ENCODE data around the gene MRGPRX1. TPM values are rescaled to one million over a fixed set of nuclear protein-coding genes. Genes with fewer than 3 reads are reported as not detected.
"Not testable (repeated sequence)": the region's sequence is repeated elsewhere in the genome, so short reads cannot be mapped to it uniquely, and the experiment has no call there.

The MRGPRX1 gene
- total RNA-seq, result not detected

DNA sequence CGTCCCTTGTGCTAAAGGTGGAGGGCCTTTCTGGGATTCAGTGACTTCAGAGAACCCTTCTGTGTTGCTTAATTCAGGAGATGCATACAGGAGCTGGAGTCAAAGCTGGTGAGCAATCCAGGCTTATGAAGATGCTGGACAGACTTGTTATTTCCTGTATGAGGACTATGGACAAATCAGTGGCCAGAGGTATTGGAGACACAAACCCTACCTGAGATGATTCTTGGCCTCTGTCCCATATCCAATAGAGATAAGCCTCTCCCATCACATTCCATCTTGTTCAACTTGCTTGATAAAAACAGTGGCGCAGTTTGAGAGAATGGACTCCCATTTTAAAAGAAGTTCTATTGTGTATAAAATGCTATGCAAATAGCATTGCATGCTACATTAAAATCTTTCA is at the start of gene MRGPRX1:
TSS of gene MRGPRX1 (minus strand) at position 101 of the 400 bp plus-strand sequence. CDS start 4,630 bp downstream, outside the sequence.
- no peak for DNase-seq (ENCODE audit: low spot score)

DNA sequence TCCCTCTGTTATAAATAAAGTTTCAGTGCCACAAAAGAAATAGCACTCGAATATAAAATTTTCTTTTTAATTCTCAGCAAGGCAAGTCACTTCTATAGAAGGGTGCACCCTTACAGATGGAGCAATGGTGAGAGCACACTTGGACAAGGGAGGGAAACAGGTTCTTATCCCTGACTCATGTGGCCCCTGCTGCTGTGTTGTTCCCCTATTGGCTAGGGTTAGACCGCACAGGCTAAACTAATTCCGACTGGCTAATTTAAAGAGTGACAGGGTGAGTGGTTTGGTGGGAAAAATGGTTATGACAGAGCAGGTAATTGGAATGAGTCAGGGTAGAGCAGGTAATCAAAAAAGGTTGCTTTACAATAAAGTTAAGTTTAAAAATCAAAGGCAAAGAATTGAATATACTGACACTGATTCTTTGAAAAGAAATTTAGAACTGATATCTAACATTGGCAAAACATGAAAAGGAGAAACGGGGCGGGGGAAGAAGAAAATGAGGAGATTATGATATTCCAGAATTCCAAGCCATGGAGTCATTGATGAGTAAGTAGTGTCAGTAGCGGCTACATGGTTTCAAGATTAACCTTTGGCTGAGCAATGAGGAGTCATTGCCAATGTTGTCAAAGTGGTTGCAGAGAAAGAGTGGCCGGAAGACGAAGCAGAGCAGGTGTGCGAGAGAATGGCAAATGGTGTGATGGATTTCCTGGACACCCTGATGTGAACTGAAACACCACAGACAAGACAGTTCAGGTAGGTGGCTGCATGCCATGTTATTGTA is 48.4 kb upstream of the MRGPRX1 start:
- no peak for DNase-seq (ENCODE audit: low spot score)

DNA sequence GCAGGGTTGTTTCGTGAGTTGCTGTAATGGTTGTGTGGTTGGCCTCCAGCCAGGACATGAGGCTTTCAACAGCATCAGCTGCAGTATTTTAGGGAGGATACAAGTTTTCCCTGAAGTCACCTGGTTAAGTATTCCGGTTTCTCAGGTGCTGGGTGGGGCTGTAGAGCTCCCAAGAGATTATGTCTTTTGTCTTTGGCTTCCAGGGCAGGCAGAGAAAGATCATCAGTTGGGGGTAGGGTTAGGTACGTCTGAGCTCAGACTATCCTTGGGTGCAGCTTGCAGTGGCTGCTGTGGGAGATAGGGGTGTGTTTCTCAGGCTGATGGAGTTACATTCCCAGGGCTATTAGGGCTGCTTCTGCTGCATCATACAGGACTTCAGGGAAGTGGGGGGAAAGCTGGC is 47.5 kb upstream of the MRGPRX1 start:
- no peak for DNase-seq (ENCODE audit: low spot score)

DNA sequence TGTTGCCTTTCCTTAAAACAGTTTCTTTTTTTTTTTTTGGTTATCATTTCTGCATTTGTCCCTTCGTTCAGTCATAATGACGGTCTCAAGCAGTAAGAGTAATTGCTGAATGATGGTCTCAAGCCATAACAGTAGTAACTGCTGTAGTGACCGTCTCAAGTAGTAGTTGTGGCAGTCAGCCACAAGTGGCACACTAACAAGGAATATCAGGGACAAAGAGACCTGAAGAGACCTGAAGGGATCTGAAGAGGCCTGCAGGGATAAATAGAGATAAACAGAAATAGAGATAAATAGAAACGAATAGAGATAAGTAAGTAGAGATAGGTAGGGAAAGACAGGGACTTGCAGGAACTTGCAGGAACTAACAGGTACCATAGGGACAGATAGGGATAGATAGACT is 42.7 kb upstream of the MRGPRX1 start:
- no peak for DNase-seq (ENCODE audit: low spot score)

DNA sequence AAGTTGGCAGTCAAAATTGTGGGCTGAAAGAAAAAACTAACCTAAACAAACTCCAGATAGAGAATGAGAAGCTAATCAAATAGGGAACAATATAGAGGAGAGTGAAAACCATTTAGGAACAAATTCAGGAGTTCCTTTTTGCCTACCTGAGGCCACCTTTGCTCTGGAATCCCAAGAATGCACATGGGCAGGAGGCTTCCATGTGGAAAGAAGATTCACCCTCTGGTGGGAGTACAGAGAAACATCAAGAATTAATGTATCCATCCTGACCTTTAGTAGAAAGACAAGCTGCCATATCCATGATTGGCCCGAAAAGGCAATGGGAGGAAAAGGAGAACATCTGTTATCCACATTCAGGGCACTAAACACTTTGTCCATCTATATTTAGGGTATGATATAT is 35.0 kb upstream of the MRGPRX1 start:
- DNase-seq (ENCODE audit: low spot score), result no peak

DNA sequence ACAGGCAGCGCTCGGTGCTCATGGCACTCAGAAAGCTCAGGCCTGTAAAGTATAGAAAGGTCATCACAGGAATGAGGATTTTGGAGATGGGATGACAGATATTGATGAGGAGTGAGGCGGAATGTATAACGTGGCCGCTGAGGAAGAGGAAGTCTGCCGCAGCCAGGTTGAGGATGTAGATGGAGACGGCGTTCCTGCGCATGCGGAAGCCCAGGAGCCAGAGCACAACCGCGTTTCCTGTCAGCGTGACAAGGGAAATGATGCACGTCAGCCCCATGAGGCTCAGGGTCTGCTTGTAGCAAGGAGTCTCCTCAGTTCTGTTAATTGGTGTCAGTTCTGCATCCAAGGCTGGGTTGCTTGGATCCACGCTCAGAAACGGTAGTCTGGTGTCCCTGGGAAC is 33.1 kb upstream of the MRGPRX1 start:
- no peak for DNase-seq (ENCODE audit: low spot score)

DNA sequence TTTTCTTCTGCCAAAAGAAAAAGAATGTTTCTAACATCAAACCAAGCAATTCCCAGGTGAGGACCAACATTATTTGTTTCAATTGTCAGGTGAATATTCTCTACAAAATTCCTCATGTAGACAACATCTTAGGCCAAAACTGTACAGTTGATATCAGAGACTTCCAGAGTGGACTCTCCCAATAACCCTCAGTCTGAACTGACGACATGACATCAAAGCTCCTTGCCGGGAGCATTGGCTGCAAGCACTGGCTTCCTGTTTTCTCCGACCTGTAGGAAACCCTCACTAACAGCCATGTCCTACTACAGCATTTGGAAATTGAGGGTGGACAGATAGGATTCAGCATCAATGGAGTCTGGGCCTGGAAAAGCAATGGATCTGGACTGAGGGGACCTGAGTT is 30.5 kb upstream of the MRGPRX1 start:
- no peak for DNase-seq (ENCODE audit: low spot score)

DNA sequence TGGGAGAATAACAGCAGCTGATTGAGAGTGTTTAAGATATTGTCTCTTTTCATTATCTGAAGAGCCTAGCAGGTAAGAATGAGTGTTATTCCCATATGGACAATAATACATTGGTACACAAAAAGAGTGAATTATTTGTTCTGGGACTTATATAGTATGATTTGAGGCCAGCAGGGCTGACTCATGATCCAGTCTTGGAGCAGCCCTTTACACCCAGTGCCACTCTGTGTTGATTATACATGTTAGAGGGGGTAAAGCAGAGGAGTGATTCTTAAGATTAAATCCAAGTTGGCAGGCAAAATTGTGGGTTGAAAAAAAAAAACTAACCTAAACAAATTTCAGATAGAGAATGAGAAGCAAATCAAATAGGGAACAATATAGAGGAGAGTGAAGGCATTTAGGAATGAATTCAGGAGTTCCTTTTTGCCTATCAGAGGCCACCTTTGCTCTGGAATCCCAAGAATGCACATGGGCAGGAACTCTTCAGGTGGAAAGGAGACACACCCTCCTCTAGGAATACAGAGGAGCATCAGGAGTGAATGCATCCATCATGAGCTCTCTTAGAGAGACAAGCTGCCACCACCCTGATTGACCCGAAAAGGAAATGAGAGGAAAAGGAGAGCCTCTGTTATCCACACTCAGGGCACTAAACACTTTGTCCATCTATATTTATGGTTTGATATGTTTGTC is 19.2 kb upstream of the MRGPRX1 start:
- DNase-seq (ENCODE audit: low spot score), result no peak

DNA sequence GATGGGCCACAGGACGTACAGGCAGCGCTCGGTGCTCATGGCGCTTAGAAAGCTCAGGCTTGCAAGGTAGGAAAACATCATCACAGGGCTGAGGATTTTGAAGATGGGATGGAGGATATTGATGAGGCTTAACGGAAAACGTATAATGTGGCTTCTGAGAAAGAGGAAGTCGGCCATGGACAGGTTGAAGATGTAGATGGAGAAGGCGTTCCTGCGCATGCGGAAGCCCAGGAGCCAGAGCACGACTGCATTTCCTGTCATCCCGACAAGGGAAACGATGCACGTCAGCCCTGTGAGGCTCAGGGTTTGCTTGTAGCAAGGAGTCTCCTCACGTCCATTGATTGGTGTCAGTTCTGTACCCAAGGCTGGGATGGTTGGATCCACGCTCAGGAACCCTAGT is 17.4 kb upstream of the MRGPRX1 start:
- no peak for DNase-seq (ENCODE audit: low spot score)

DNA sequence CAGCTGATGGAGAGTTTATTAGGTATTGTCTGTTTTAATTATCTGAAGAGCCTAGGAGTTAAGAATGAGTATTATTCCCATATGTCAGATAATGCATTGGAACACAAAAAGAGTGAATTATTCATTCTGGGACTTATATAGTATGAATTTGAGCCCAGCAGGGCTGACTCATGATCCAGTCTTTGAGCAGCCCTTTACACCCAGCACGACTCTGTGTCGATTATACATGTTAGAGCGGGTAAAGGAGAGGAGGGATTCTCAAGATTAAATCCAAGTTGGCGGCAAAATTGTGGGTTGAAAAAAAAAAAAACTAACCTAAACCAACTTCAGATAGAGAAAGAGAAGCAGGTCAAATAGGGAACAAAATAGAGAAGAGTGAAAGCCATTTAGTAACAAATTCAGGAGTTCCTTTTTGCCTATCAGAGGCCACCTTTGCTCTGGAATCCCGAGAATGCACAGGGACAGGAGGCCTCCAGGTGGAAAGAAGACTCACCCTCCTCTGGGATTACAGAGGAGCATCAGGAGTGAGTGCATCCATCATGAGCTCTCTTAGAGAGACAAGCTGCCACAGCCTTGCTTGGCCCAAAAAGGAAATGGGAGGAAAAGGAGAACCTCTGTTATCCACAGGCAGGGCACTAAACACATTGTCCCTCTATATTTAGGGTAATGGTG is 3.1 kb downstream of the MRGPRX1 start:
- DNase-seq (ENCODE audit: low spot score), result no peak

DNA sequence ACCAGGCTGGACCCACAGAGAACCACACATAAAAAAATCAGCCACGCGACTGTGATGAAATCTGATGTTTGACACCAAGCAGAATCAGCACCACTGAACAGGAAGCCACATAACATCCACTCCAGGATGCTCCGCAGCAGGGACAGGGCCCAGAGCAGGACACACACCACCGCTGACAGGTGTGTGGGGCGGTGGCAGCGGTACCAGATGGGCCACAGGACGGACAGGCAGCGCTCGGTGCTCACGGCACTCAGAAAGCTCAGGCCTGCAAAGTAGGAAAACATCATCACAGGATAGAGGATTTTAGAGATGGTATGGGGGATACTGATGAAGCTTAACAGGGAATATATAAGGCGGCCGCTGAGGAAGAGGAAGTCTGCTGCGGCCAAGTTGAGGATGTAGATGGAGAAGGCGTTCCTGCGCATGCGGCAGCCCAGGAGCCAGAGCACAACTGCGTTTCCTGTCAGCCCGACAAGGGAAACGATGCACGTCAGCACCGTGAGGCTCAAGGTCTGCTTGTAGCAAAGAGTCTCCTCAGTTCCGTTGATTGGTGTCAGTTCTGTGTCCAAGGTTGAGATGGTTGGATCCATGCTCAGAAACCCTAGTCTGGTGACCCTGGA is 4.9 kb downstream of the MRGPRX1 start:
- no peak for DNase-seq (ENCODE audit: low spot score)

DNA sequence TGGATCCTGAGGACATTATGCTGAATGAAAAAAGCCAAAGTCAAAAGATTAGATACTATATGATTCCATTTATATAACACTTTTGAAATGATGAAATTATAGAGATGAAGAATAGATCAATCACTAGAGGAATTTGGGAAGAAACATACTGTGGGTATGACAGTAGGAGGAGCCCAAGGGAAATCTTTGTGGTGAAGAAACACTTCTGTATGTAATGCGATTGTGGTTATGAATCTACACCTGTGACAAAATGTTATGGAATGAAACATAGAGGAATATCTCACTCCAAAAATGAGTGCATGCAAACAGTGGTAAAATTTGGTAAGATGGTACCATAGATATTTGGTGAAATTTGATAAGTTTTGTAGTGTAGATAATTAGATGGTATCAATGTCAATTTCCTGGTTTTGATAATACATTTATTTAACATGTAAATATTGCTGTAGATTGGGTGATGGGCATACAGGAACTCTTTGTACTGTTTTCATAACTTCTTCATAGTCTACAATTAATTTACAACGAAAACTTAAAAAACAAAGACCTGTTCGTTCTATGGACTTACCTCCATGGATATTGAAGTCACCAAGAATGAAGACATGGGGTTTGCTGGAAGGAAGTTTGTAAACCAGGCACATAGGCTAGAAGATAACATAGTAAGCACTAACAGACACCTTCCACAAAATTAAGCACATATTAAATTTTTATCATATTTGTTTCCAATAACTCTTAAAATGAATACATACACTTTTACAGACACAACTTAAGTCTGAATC is 11.5 kb downstream of the MRGPRX1 start:
- DNase-seq (ENCODE audit: low spot score), result no peak

DNA sequence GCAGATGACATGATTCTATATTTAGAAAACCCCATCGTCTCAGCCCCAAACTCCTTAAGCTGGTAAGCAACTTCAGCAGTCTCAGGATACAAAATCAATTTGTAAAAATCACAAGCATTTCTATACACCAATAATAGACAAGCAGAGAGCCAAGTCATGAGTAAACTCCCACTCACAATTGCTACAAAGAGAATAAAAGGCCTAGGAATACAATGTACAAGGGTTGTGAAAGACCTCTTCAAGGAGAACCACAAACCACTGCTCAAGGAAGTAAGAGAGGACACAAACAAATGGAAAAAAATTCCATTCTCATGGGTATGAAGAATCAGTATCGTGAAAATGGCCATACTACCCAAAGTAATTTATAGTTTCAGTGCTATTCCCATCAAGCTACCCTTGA is 13.8 kb downstream of the MRGPRX1 start:
- not testable (repeated sequence) for DNase-seq (ENCODE audit: low spot score)

DNA sequence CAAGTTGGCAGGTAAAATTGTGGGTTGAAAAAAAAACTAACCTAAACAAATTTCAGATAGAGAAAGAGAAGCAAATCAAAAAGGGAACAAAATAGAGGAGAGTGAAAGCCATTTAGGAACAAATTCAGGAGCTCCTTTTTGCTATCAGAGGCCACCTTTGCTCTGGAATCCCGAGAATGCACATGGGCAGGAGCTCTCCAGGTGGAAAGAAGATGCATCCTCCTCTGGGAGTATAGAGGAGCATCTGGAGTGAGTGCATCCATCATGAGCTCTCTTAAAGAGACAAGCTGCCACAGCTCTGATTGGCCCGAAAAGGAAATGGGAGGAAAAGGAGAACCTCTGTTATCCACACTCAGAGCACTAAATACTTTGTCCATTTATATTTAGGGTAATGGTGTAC is 26.3 kb downstream of the MRGPRX1 start:
- DNase-seq (ENCODE audit: low spot score), result no peak

DNA sequence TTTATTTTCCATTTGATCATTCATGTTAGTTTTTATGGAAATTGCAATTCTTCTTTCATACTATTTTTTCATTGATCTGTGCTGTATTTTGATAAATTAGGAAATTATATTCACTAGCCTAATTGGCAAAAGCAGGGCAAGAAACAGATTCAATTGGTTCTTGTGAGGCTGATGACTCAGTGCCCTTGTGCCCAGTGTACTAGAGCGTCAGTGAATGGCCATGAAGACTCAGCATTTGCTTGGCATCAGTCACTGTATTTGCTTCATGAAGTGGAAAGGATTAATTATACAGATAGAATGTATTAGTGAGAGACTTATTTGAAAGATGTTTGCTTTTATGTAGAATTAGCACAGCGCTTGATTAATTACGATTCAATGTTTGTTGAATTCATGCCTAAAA is 31.8 kb downstream of the MRGPRX1 start:
- no peak for DNase-seq (ENCODE audit: low spot score)

DNA sequence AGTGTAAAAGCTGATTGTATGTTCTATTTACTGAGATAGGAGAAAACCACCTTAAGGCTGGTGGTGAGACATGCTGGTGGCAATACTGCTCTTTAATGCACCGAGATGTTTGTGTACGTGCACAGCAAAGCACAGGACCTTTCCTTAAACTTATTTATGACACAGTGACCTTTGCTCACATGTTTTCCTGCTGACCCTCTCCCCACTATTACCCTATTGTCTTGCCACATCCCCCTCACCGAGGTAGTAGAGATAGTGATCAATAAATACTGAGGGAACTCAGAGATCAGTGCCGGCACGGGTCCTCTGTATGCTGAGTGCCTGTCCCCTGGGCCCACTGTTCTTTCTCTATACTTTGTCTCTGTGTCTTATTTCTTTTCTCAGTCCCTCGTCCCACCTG is 38.6 kb downstream of the MRGPRX1 start:
- not testable (repeated sequence) for DNase-seq (ENCODE audit: low spot score)

DNA sequence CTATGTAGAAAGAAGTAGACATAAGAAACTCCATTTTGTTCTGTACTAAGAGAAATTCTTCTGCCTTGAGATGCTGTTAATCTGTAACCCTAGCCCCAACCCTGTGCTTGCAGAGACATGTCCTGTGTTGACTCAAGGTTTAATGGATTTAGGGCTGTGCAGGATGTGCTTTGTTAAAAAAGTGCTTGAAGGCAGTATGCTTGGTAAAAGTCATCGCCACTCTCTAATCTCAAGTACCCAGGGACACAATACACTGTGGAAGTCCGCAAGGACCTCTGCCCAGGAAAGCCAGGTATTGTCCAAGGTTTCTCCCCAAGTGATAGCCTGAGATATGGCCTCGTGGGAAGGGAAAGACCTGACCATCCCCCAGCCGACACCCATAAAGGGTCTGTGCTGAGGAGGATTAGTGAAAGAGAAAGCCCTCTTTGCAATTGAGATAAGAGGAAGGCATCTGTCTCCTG is 39.0 kb downstream of the MRGPRX1 start:
- DNase-seq (ENCODE audit: low spot score), result peak; percentile 50

DNA sequence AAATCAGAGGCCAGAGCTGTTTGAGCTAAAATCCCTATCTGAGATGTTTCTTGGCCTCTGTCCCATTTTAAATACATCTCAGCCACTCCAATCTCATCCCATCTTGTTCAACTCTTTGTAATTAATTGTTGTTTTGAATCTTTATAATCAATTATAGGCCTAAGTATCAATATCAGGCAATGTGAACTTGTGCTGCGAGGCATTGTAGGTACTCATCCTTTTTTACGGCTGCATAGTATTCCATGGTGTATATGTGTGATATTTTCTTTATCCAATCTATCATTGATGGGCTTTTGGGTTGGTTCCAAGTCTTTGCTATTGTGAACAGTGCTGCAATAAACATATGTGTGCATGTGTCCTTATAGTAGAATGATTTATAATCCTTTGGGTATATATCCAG is 47.5 kb downstream of the MRGPRX1 start:
- not testable (repeated sequence) for DNase-seq (ENCODE audit: low spot score)

DNA sequence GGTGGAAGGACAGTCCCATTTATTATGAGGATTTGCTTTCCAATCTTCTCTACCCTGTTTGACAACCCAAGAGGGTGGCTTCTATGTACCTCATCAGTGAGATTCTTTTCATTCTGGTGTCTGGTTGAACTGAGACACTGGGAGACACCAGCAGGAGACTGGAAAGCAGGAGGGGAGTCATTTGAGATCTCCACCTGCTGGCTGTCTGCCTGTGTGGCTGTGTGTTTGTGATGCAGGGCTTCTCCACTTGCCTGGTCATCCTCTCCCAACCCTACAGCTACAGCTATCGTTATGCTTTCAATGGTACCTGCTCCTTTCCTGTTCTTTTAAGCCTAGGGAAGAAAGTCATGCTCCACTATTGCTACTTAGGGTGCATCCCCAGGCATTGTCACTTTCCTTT is 48.6 kb downstream of the MRGPRX1 start:
- no peak for DNase-seq (ENCODE audit: low spot score)
